ENCODE results near the gene CASD1. TPM values are rescaled to one million over a fixed set of nuclear protein-coding genes. Genes with fewer than 3 reads are reported as not detected.
A peak's percentile ranks its signal among the peaks of the same experiment; 100 is the strongest.

Gene CASD1
- total and polyA plus RNA-seq, 10 of the 15 experiments (the other 5 are each of a cell fraction or from before 2014, with no cell fraction given): 4.0 to 18.6 (median 10.7) TPM

GRCh38 chr7:94591176-94591575 lies 81.6 kb downstream of the CASD1 start:
- peak; percentile 49; the same call in 1 of the 3 replicates for ATAC-seq
- POLR2A ChIA-PET: no interaction called here
- no peak overlapping the region for H3K4me2 ChIP-seq (ENCODE audit: control insufficient read depth, insufficient read depth)

GRCh38 chr7:94594882-94595281 lies 85.3 kb downstream of the CASD1 start:
- ChIA-PET CTCF (no interaction called here), POLR2A (no interaction called here), SMC1A (ENCODE audit: uncharacterized antibody, unreplicated experiment) (interaction anchor here (1.6 kb wide), 1 partner anchor 36 kb away, joined by 3 read pairs; no protein-coding TSS in a partner anchor), RAD21 (ENCODE audit: unreplicated experiment) (no interaction called here)
- H3K9ac ChIP-seq (ENCODE audit: control insufficient read depth, insufficient read depth, low read length): no peak overlapping the region
- no peak overlapping the region for H2AFZ ChIP-seq (ENCODE audit: control insufficient read depth, low read depth, low read length)
- intact Hi-C loops (cut with micrococcal nuclease; ENCODE audit: unreplicated experiment): no loop called here
- H4K20me1 ChIP-seq (ENCODE audit: control insufficient read depth, insufficient read depth): no peaks in the 10 kb centered on the region
- DNase-seq (ENCODE audit: low read depth, low spot score) (no peak), ATAC-seq (no peak), FAIRE-seq (no peak)
- WGBS (ENCODE audit: insufficient coverage, insufficient replicate concordance, low lambda C conversion rate, missing lambda C conversion rate): 100% methylated on average over 1 of the region's 1 CpG
- in situ Hi-C loops (cut with MboI): no loop called here
- no peaks in the 10 kb centered on the region for H3K79me2 ChIP-seq (ENCODE audit: control insufficient read depth, insufficient read depth, low read length)
- H3K27me3 ChIP-seq (replicated peaks in 1 of 2; ENCODE audit: control insufficient read depth in 2 of 2, insufficient read depth in 2 of 2, low read length in 1 of 2): no peaks in the 10 kb centered on the region
- no peak overlapping the region for H3K4me2 ChIP-seq (ENCODE audit: control insufficient read depth, insufficient read depth)
- H3K4me3 ChIP-seq: no peak overlapping the region
- no peaks in the 10 kb centered on the region for H3K4me1 ChIP-seq (ENCODE audit: control insufficient read depth, insufficient read depth, low read length)
- H3K36me3 ChIP-seq (ENCODE audit: control insufficient read depth in 2 of 2, insufficient read depth in 2 of 2, low read length in 1 of 2): no peaks in the 10 kb centered on the region; a peak in 1 of 4 replicates
- BruUV-seq (replicated peaks): no TSS peak
- H3K9me3 ChIP-seq (replicated peaks; ENCODE audit: control insufficient read depth, insufficient read depth, low read length): no peaks in the 10 kb centered on the region
- no peak overlapping the region for H3K27ac ChIP-seq (ENCODE audit: control insufficient read depth, insufficient read depth)
- no peak for TF ChIP-seq RAD51 (IDR thresholded peaks at IDR 0.05)
- TF ChIP-seq PAX8 (IDR thresholded peaks at IDR 0.05): no peak
- TF ChIP-seq BACH1 (IDR thresholded peaks at IDR 0.05; ENCODE audit: borderline replicate concordance): no peak
- TF ChIP-seq PRDM15 (CRISPR knock-in tag; IDR thresholded peaks at IDR 0.05): no peak
- no peak for TF ChIP-seq YBX1 (IDR thresholded peaks at IDR 0.05)
- TF ChIP-seq TCF7 (IDR thresholded peaks at IDR 0.05; ENCODE audit: borderline replicate concordance): no peak
- no peak for TF ChIP-seq MYB (IDR thresholded peaks at IDR 0.05; ENCODE audit: borderline replicate concordance, low read depth, low read length)
- TF ChIP-seq ZSCAN29 (IDR thresholded peaks at IDR 0.05): no peak
- TF ChIP-seq, protein P1, sequence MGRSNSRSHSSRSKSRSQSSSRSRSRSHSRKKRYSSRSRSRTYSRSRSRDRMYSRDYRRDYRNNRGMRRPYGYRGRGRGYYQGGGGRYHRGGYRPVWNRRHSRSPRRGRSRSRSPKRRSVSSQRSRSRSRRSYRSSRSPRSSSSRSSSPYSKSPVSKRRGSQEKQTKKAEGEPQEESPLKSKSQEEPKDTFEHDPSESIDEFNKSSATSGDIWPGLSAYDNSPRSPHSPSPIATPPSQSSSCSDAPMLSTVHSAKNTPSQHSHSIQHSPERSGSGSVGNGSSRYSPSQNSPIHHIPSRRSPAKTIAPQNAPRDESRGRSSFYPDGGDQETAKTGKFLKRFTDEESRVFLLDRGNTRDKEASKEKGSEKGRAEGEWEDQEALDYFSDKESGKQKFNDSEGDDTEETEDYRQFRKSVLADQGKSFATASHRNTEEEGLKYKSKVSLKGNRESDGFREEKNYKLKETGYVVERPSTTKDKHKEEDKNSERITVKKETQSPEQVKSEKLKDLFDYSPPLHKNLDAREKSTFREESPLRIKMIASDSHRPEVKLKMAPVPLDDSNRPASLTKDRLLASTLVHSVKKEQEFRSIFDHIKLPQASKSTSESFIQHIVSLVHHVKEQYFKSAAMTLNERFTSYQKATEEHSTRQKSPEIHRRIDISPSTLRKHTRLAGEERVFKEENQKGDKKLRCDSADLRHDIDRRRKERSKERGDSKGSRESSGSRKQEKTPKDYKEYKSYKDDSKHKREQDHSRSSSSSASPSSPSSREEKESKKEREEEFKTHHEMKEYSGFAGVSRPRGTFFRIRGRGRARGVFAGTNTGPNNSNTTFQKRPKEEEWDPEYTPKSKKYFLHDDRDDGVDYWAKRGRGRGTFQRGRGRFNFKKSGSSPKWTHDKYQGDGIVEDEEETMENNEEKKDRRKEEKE (IDR thresholded peaks at IDR 0.05): no peak
- no peak for TF ChIP-seq HDAC6 (IDR thresholded peaks at IDR 0.05; ENCODE audit: unreplicated experiment)
- TF ChIP-seq IKZF1 (conservative IDR thresholded peaks at IDR 0.05): no peak

More at GRCh38 chr7:94591176-94591575, 81.6 kb downstream of the CASD1 start:
- FAIRE-seq: no peak
- TF ChIP-seq SPI1 (IDR thresholded peaks at IDR 0.05; ENCODE audit: borderline replicate concordance, insufficient read depth, low read depth, low read length): peak; percentile 89
- TF ChIP-seq STAT1 (conservative IDR thresholded peaks at IDR 0.05): no peak
- in situ Hi-C loops (cut with MboI): no loop called here
- H2AFZ ChIP-seq (ENCODE audit: control insufficient read depth, low read depth, low read length): no peak overlapping the region
- intact Hi-C loops (cut with micrococcal nuclease; ENCODE audit: unreplicated experiment): no loop called here
- no peak overlapping the region for H3K27ac ChIP-seq (ENCODE audit: control insufficient read depth, insufficient read depth)
- no peaks in the 10 kb centered on the region for H3K4me1 ChIP-seq (ENCODE audit: control insufficient read depth, insufficient read depth, low read length)
- no peaks in the 10 kb centered on the region for H3K79me2 ChIP-seq (ENCODE audit: control insufficient read depth, insufficient read depth, low read length)
- H3K9me3 ChIP-seq (replicated peaks; ENCODE audit: control insufficient read depth, insufficient read depth, low read length): no peaks in the 10 kb centered on the region
- CTCF ChIA-PET: no interaction called here
- DNase-seq (ENCODE audit: low read depth, low spot score): no peak
- H3K36me3 ChIP-seq (ENCODE audit: control insufficient read depth in 2 of 2, insufficient read depth in 2 of 2, low read length in 1 of 2): no peaks in the 10 kb centered on the region; a peak in 1 of 4 replicates
- SMC1A ChIA-PET (ENCODE audit: uncharacterized antibody, unreplicated experiment): interaction anchor here (0.7 to 1.5 kb wide), 2 partner anchors 8 to 23 kb away, joined by 4 read pairs; no protein-coding TSS in a partner anchor
- RAD21 ChIA-PET (ENCODE audit: unreplicated experiment): interaction anchor here (1.0 kb wide), 1 partner anchor 29 kb away, joined by 3 read pairs; no protein-coding TSS in a partner anchor
- no TSS peak for BruUV-seq (replicated peaks)
- H4K20me1 ChIP-seq (ENCODE audit: control insufficient read depth, insufficient read depth): no peaks in the 10 kb centered on the region
- no peak overlapping the region for H3K4me3 ChIP-seq
- WGBS (ENCODE audit: insufficient coverage, insufficient replicate concordance, low lambda C conversion rate, missing lambda C conversion rate): 78% methylated on average over 2 of the region's 2 CpGs
- H3K9ac ChIP-seq (ENCODE audit: control insufficient read depth, insufficient read depth, low read length): no peak overlapping the region
- H3K27me3 ChIP-seq (replicated peaks in 1 of 2; ENCODE audit: control insufficient read depth in 2 of 2, insufficient read depth in 2 of 2, low read length in 1 of 2): no peaks in the 10 kb centered on the region

All from GM12878 (cell line).